ENCODE measurements around the gene TMEM221.

Gene TMEM221

DNA sequence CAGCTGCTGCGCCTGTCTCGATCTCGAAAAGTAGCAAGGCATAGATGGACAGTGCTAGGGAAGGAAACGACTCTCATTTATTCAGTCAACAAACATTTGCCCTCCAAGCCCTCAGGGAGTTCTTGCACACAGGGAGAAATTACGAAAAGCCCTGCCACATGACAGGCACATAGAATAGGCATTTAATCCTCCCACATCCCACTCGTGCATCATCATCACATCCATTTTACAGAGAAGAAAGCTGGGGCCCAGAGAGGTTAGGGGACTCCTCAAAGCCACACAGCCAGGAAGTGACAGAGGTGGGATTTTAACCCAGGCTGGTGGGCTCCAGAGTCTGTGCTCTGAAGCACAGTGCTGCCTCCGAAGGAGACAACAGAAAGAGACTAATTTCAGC lies 11.6 kb downstream of the TMEM221 start:
- H3K4me3 ChIP-seq (replicated peaks; ENCODE audit: low read depth, low read length) = no peak overlapping the region
- no peak for DNase-seq (ENCODE audit: low read depth)
- TF ChIP-seq, protein P1, sequence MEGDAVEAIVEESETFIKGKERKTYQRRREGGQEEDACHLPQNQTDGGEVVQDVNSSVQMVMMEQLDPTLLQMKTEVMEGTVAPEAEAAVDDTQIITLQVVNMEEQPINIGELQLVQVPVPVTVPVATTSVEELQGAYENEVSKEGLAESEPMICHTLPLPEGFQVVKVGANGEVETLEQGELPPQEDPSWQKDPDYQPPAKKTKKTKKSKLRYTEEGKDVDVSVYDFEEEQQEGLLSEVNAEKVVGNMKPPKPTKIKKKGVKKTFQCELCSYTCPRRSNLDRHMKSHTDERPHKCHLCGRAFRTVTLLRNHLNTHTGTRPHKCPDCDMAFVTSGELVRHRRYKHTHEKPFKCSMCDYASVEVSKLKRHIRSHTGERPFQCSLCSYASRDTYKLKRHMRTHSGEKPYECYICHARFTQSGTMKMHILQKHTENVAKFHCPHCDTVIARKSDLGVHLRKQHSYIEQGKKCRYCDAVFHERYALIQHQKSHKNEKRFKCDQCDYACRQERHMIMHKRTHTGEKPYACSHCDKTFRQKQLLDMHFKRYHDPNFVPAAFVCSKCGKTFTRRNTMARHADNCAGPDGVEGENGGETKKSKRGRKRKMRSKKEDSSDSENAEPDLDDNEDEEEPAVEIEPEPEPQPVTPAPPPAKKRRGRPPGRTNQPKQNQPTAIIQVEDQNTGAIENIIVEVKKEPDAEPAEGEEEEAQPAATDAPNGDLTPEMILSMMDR (IDR thresholded peaks at IDR 0.05; ENCODE audit: low read length, missing control alignments) = no peak

- H3K4me3 ChIP-seq (replicated peaks; ENCODE audit: low read depth, low read length) = no peak overlapping the region
- DNase-seq (ENCODE audit: low read depth) = no peak
- TF ChIP-seq, protein P1 (IDR thresholded peaks at IDR 0.05; ENCODE audit: low read length, missing control alignments) = no peak
Observed at GRCh38 chr19:17436094-17436873, 12.2 kb downstream of the TMEM221 start.

GRCh38 chr19:17435218-17435617 lies 13.2 kb downstream of the TMEM221 start:
- DNase-seq (ENCODE audit: low read depth) = no peak
- TF ChIP-seq, protein P1 (IDR thresholded peaks at IDR 0.05; ENCODE audit: low read length, missing control alignments) = no peak
- no peak overlapping the region for H3K4me3 ChIP-seq (replicated peaks; ENCODE audit: low read depth, low read length)

GRCh38 chr19:17431417-17431816 lies 17.1 kb downstream of the TMEM221 start:
- DNase-seq (ENCODE audit: low read depth) = no peak
- no peak overlapping the region for H3K4me3 ChIP-seq (replicated peaks; ENCODE audit: low read depth, low read length)
- TF ChIP-seq, protein P1 (IDR thresholded peaks at IDR 0.05; ENCODE audit: low read length, missing control alignments) = no peak

- TF ChIP-seq, protein P1 (IDR thresholded peaks at IDR 0.05; ENCODE audit: low read length, missing control alignments) = no peak
- no peak for DNase-seq (ENCODE audit: low read depth)
- H3K4me3 ChIP-seq (replicated peaks; ENCODE audit: low read depth, low read length) = no peak overlapping the region
Observed at GRCh38 chr19:17429641-17430113, 18.8 kb downstream of the TMEM221 start.

- TF ChIP-seq, protein P1 (IDR thresholded peaks at IDR 0.05; ENCODE audit: low read length, missing control alignments) = peak; percentile 49
- no peak overlapping the region for H3K4me3 ChIP-seq (replicated peaks; ENCODE audit: low read depth, low read length)
- peak; percentile 53 for DNase-seq (ENCODE audit: low read depth)
Observed at GRCh38 chr19:17424743-17425365, 23.6 kb downstream of the TMEM221 start.
